Tibial nerve (tissue), 4 donors: ENCODE measurements around the gene EYS. TPM values are rescaled to one million over a fixed set of nuclear protein-coding genes. Genes with fewer than 3 reads are reported as not detected.

Experiments used
- DNase-seq, 2 donors: peaks; one replicate each; pipeline ENCODE4 v3.0.0-alpha.2; 2019; ENCODE audit warnings: low spot score in 2 of 2
- H3K27ac ChIP-seq, 4 donors: fragments of 200-600 bp; sonication (generic) in 3 of 4; one replicate each; pipeline ENCODE4 v1.5.1; 2017 to 2019; ENCODE audit warnings: mild to moderate bottlenecking in 1 of 4
- H3K27me3 ChIP-seq, 2 donors: fragments of 200-600 bp; sonication (generic) in 1 of 2; one replicate each; pipeline versions ENCODE4 v1.5.1 to v1.6.0; 2017 to 2019
- H3K36me3 ChIP-seq, 3 donors: fragments of 200-600 bp; sonication (generic); one replicate each; pipeline ENCODE4 v1.5.1; 2018 to 2019
- H3K4me1 ChIP-seq, 4 donors: fragments of 200-600 bp; sonication (generic) in 3 of 4; one replicate each; pipeline ENCODE4 v1.5.1; 2017 to 2019
- H3K4me3 ChIP-seq, 4 donors: fragments of 200-600 bp; sonication (generic) in 3 of 4; one replicate each; pipeline ENCODE4 v1.5.1; 2017 to 2019; ENCODE audit warnings: mild to moderate bottlenecking in 1 of 4, moderate library complexity in 1 of 4
- H3K9me3 ChIP-seq, 4 donors: fragments of 200-600 bp; sonication (generic) in 3 of 4; one replicate each; pipeline ENCODE4 v1.5.1; 2017 to 2019
- EP300 ChIP-seq, 2 donors: sonication (generic); formaldehyde crosslinking; IDR thresholded peaks; one replicate each; pipeline ENCODE4 v1.6.1; 2017; ENCODE audit warnings: antibody characterized with exemption in 2 of 2, mild to moderate bottlenecking in 1 of 2
- POLR2A ChIP-seq, 2 donors: fragments of 450-650 bp; IDR thresholded peaks; one replicate each; pipeline ENCODE4 v1.6.1; 2017; ENCODE audit warnings: antibody characterized with exemption in 2 of 2, mild to moderate bottlenecking in 2 of 2, moderate library complexity in 2 of 2
- WGBS, 2 donors: methylation state at CpG; one replicate each; pipeline ENCODE4 v1.1.5; 2018; 5-methylcytosine and 5-hydroxymethylcytosine counted together
- total RNA-seq, 4 donors: library from RNA; depleted of rRNA; stranded (reverse); fragments of >200 nt; gene quantifications; one replicate each; pipeline ENCODE4 v1.1.0, GENCODE V29; 2016
- TF ChIP-seq, protein P1 (sequence below), 5 experiments: fragments of 200-600 bp in 3 of 5; fragments of 450-650 bp in 2 of 5; sonication (generic) in 3 of 5; IDR thresholded peaks; one replicate each; pipeline ENCODE4 v1.5.1; 2016 to 2019; ENCODE audit warnings: antibody characterized with exemption in 5 of 5, mild to moderate bottlenecking in 3 of 5, moderate library complexity in 2 of 5

The EYS gene
- total RNA-seq, 4 donors from 2014 or later = under 0.01 to 4.5 (median 0.39) TPM; not detected in 1

DNA sequence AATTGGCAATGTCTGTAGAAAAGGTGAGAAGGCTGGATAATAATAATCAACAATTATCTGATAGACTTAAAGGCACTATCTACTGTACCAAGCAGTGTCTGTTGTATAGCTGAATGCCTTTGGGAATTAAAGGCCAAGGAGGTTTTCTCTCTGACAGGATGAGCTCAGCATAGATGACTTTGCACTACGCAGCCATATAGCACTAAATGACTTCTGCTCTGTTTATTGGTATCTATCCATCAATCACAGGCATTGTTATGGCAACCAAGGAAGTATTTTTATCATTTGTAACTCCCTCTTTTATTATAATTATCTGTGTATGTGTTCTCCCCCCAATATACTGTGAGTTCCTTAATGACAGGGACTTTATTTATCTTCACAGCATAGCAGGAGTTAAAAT, 1417.1 kb downstream of the EYS start:
- WGBS, 2 donors = 73 to 76% methylated on average over 1 of the region's 1 CpG
- Histone ChIP-seq H3K9me3 (no peaks in the 10 kb centered on the region), H3K36me3 (no peaks in the 10 kb centered on the region), H3K27ac (no peak overlapping the region), H3K4me3 (no peak overlapping the region), H3K4me1 (no peaks in the 10 kb centered on the region), H3K27me3 (no peaks in the 10 kb centered on the region)
- DNase-seq = no peak
- TF ChIP-seq, protein P1, sequence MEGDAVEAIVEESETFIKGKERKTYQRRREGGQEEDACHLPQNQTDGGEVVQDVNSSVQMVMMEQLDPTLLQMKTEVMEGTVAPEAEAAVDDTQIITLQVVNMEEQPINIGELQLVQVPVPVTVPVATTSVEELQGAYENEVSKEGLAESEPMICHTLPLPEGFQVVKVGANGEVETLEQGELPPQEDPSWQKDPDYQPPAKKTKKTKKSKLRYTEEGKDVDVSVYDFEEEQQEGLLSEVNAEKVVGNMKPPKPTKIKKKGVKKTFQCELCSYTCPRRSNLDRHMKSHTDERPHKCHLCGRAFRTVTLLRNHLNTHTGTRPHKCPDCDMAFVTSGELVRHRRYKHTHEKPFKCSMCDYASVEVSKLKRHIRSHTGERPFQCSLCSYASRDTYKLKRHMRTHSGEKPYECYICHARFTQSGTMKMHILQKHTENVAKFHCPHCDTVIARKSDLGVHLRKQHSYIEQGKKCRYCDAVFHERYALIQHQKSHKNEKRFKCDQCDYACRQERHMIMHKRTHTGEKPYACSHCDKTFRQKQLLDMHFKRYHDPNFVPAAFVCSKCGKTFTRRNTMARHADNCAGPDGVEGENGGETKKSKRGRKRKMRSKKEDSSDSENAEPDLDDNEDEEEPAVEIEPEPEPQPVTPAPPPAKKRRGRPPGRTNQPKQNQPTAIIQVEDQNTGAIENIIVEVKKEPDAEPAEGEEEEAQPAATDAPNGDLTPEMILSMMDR (IDR thresholded peaks at IDR 0.05) = no peak
- TF ChIP-seq EP300 (IDR thresholded peaks at IDR 0.05) (no peak), POLR2A (IDR thresholded peaks at IDR 0.05) (no peak)

- H3K27me3 ChIP-seq = no peaks in the 10 kb centered on the region
- H3K36me3 ChIP-seq = no peaks in the 10 kb centered on the region
- H3K4me3 ChIP-seq = no peak overlapping the region
- no peak for DNase-seq
- TF ChIP-seq, protein P1 (IDR thresholded peaks at IDR 0.05) = no peak
- TF ChIP-seq POLR2A (IDR thresholded peaks at IDR 0.05) = no peak
- no peak for TF ChIP-seq EP300 (IDR thresholded peaks at IDR 0.05)
- no peaks in the 10 kb centered on the region for H3K9me3 ChIP-seq
- WGBS, 2 donors = 24 to 31% methylated on average over 3 of the region's 3 CpGs
- H3K27ac ChIP-seq = no peak overlapping the region
- no peaks in the 10 kb centered on the region for H3K4me1 ChIP-seq
Measured at GRCh38 chr6:64288351-64288750, 1418.7 kb downstream of the EYS start.

GRCh38 chr6:64281167-64281566, 1425.9 kb downstream of the EYS start:
- no peaks in the 10 kb centered on the region for H3K27me3 ChIP-seq
- no peaks in the 10 kb centered on the region for H3K9me3 ChIP-seq
- TF ChIP-seq POLR2A (IDR thresholded peaks at IDR 0.05) (no peak), EP300 (IDR thresholded peaks at IDR 0.05) (no peak)
- TF ChIP-seq, protein P1 (IDR thresholded peaks at IDR 0.05) = no peak
- no peaks in the 10 kb centered on the region for H3K36me3 ChIP-seq
- no peak for DNase-seq
- WGBS, 2 donors = 88 to 94% methylated on average over 1 of the region's 1 CpG
- no peak overlapping the region for H3K4me3 ChIP-seq
- no peak overlapping the region for H3K27ac ChIP-seq
- no peaks in the 10 kb centered on the region for H3K4me1 ChIP-seq

GRCh38 chr6:64280569-64280968, 1426.5 kb downstream of the EYS start:
- Histone ChIP-seq H3K27ac (no peak overlapping the region), H3K36me3 (no peaks in the 10 kb centered on the region), H3K4me1 (no peaks in the 10 kb centered on the region), H3K27me3 (no peaks in the 10 kb centered on the region), H3K9me3 (no peaks in the 10 kb centered on the region), H3K4me3 (no peak overlapping the region)
- peak in 1 of 2 donors; percentile 21 for DNase-seq
- 29 to 47% methylated on average over 1 of the region's 1 CpG for WGBS, 2 donors
- TF ChIP-seq EP300 (IDR thresholded peaks at IDR 0.05) (no peak), POLR2A (IDR thresholded peaks at IDR 0.05) (no peak)
- TF ChIP-seq, protein P1 (IDR thresholded peaks at IDR 0.05) = peak in 3 of 5 experiments; percentile 15 to 31 (median 27)

- H3K9me3 ChIP-seq = no peaks in the 10 kb centered on the region
- H3K4me1 ChIP-seq = no peaks in the 10 kb centered on the region
- TF ChIP-seq POLR2A (IDR thresholded peaks at IDR 0.05) (no peak), EP300 (IDR thresholded peaks at IDR 0.05) (no peak)
- TF ChIP-seq, protein P1 (IDR thresholded peaks at IDR 0.05) = no peak
- DNase-seq = no peak
- no peaks in the 10 kb centered on the region for H3K36me3 ChIP-seq
- 90 to 91% methylated on average over 5 of the region's 5 CpGs for WGBS, 2 donors
- no peaks in the 10 kb centered on the region for H3K27me3 ChIP-seq
- no peak overlapping the region for H3K4me3 ChIP-seq
- no peak overlapping the region for H3K27ac ChIP-seq
Measured at GRCh38 chr6:64270083-64270482, 1436.9 kb downstream of the EYS start.
